ENCODE measurements around the gene ALB. TPM values are rescaled to one million over a fixed set of nuclear protein-coding genes. Genes with fewer than 3 reads are reported as not detected.
"Not testable (repeated sequence)": the region's sequence is repeated elsewhere in the genome, so short reads cannot be mapped to it uniquely, and the experiment has no call there.

Gene ALB
- total RNA-seq (2014; rRNA removed; shearing (Covaris generic)): not detected in 2 replicates

DNA sequence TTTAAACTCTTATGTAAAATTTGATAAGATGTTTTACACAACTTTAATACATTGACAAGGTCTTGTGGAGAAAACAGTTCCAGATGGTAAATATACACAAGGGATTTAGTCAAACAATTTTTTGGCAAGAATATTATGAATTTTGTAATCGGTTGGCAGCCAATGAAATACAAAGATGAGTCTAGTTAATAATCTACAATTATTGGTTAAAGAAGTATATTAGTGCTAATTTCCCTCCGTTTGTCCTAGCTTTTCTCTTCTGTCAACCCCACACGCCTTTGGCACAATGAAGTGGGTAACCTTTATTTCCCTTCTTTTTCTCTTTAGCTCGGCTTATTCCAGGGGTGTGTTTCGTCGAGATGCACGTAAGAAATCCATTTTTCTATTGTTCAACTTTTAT lies at the start of gene ALB:
TSS of gene ALB (plus strand) at position 246 of the 400 bp plus-strand sequence. CDS start at position 287, 41 bp downstream.
- no peak for DNase-seq (ENCODE audit: low read depth)

DNA sequence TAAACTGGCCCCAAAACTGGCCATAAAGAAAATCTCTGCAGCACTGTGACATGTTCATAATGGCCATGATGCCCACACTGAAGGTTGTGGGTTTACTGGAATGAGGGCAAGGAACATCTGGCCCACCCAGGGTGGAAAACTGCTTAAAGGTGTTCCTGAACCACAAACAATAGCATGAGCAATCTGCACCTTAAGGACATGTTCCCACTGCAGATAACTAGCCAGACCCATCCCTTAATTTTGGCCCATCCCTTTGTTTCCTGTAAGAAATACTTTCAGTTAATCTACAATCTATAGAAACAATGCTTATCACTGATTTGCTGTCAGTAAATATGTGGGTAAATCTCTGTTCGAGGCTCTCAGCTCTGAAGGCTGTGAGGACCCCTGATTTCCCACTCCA lies 46.9 kb upstream of the ALB start:
- DNase-seq (ENCODE audit: low read depth): not testable (repeated sequence)

DNA sequence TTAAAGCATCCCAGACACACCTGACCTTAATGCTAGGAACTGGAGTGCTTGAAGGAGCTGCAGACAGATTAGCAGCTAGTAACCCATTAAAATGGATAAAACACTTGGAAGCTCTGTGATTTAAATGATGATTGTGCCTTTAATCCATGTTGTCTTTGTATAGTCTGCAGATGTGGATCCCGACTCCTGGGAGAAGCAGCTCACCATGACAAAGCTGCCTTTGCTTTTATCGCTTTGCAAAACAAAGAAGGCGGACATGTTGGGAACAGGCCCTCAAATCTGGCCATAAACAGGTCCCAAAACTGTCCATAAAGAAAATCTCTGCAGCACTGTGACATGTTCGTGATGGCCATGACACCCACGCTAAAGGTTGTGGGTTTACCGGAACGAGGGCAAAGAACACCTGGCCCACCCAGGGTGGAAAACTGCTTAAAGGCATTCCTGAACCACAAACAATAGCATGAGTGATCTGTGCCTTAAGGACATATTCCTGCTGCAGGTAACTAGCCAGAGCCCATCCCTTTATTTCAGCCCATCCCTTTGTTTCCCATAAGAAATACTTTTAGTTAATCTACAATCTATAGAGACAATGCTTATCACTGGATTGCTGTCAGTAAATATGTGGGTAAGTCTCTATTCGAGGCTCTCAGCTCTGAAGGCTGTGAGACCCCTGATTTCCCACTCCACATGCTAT lies 34.4 kb upstream of the ALB start:
- DNase-seq (ENCODE audit: low read depth): not testable (repeated sequence)

DNA sequence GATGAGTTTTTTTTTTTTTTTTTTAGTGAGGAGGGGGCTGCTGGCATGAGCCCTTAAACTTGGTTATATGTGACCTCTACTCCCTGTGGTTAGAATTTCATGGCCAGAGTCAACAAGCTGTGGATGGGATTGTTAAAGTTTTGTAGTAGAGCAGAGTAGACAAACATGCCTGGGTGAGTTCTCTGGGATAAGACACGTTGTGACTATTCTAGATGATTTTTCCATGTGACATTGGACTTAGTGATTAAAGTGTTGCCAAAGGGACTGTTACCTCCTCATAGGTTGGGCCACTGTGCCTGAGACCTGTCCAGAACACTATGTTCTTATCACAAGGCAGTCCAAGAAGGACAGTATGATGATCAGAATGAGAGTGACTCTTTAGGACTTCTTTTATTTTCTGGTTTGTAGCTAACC lies 28.8 kb upstream of the ALB start:
- DNase-seq (ENCODE audit: low read depth): no peak

DNA sequence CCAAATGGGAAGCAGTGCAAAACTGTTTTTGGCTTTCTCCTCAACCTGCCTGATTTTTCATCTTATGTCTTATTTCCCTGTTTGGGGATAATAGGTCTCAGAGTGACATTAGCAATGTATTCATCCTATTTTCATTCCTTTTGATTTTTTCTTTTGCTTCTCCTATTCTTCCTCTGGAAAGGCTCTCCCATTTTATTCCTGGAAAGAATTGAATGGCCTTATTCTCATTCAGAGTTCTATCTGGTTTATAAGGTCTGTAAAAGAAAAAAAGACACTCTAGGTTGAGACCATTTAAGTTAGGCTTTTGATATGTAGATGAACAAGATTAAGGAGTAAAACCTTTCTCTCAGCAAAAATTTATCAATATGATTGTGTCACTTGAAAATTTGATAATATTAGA lies 27.8 kb upstream of the ALB start:
- no peak for DNase-seq (ENCODE audit: low read depth)

DNA sequence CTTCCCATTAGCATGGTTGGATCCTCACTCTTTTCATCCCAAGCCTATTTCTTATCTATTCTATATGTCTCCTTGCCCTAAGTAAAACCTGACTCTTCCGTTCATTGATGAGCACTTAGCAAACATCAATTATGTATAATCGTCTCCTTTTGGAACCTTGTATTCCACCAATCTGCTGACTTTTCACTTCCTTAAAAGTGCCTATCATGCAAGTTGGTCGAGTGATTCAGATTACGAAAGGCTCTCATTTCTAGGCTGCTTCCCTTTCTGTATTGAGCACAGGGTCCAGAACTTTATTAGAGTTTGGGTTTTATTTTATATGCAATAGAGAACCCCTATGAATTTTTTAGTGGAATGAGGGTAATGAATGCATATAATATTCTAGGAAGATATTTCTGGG lies 27.1 kb upstream of the ALB start:
- DNase-seq (ENCODE audit: low read depth): no peak

DNA sequence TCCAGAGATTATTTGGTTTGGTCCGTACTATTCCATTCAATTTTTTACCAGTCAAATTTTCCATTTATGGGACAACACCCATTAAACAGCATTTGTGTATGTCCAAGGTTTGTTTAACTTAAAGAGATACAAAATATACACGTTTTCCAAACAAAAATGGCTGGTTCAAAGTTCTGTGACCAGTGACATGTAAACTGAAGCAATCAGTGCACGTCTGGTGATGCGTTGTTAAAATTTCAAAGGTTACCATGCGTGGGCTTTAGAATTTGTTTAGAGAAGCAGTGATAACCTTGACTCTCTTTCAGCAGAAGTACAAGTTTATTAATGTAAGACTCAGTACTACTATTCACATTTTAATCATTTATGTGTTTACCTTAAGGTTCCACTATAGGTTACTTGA lies 25.2 kb upstream of the ALB start:
- DNase-seq (ENCODE audit: low read depth): no peak

DNA sequence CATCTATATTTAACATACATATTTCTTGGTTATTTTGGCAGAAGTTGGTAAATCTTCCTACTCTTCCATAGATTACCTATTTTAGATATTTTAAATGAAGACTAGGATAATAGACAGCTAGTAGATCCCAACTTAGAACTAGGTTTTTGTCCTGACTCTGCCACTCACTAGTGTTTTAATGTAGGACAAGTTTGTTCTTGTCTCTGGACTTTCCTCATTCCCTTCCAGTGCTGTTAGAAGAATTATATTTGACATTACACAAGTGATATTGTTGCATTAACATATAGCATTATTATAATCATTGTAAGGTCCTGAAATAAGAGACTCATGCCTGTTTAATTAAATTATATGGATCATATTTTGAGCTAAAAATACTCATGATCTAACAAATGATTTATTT lies 24.1 kb upstream of the ALB start:
- no peak for DNase-seq (ENCODE audit: low read depth)

DNA sequence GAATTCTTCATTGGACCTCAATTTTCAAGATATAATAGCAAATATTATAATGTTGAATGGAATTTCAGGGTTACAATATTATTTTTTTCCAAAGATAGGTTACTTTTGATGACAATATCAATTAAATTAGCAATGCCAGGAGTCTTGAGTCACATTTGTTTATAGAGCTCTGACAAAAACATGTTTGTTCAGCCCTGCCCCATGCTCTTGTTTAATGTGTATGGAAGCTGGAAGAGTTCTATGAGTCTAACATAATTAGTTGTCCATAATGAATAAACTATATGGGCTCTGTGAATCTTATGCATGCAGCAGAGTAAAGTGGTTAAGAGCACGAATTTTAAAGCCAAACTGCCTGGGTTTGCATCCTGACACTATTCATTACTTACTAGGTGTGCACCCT lies 22.9 kb upstream of the ALB start:
- no peak for DNase-seq (ENCODE audit: low read depth)

DNA sequence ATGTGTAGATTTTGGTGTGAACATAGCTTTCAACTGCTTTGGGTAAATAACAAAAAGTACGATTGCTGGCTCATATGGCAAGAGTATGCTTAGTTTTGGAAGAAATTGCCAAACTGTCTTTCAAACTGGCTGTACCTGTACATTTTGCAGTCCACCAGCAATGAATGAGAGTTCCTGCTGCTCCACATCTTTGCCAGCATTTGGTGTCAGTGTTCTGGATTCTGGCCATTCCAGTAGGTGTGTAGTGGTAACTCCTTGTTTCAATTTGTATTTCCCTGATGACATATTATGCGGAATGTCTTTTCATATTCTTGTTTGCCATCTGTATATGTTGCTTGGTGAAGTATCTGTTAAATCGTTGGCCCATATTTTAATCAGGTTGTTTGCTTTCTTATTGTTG lies 20.6 kb upstream of the ALB start:
- no peak for DNase-seq (ENCODE audit: low read depth)

DNA sequence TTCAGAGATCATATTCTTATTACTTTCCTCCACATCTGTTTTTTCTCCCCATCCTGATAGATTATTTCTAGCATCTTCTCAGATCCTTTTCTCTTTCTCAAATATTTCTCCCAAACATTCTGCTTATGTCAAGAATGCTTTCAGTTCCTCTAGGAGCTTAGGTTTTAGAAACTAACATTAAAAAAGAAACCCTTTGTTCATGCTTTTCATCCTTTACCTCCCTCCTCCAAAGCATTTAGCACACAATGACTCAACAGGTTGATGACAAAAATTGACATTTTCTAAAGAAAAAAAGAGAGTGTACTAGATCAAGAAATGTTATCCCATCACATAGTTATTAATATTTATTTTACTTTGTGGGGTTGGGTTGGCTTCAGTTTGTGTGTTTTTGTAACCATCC lies 16.5 kb upstream of the ALB start:
- no peak for DNase-seq (ENCODE audit: low read depth)

DNA sequence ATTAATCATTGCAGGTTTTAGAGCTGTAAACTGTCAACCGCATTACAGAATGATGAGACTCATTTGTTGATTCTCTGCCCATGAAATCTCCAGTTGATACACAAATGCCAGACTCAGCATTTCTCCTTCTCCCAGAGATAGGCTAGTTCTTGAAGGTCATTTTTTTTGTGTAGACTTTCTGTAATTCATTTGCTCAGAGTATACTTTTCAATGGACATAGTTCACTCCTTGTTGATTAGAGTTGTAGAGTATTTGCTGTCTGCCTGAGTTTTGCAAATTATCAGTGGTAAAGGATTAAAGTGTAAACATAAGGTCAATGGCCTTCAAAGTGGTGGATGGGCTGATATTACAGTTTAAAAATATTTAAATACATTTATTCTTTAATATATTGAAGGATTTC lies 15.2 kb upstream of the ALB start:
- no peak for DNase-seq (ENCODE audit: low read depth)

DNA sequence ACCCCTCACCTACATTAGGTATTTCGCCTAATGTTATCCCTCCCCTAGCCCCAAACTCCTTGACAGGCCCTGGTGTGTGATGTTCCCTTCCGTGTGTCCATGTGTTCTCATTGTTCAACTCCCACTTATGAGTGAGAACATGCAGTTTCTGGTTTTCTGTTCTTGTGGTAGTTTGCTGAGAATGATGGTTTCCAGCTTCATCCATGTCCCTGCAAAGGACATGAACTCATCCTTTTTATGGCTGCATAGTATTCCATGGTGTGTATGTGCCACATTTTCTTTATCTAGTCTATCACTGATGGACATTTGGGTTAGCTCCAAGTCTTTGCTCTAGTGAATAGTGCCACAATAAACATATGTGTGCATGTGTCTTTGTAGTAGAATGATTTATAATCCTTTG lies 14.4 kb upstream of the ALB start:
- DNase-seq (ENCODE audit: low read depth): not testable (repeated sequence)

DNA sequence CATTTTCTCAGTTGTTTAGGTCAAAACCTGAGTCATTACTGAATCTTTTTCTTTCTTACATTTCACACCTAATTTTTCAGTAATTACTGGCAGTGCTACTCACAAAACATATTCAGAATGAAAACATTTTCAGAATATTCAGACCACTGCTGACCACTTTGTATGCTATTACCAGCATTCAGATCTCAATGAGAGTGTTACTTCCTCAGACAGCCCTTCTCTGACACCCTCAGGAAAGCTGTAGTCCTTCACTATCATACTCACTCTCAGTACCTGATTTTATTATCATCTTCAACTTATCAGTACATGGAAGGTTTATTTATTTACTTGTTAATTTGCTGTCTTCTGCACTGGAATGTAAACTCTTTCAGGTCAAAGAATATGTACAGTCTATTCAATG lies 12.3 kb upstream of the ALB start:
- no peak for DNase-seq (ENCODE audit: low read depth)

DNA sequence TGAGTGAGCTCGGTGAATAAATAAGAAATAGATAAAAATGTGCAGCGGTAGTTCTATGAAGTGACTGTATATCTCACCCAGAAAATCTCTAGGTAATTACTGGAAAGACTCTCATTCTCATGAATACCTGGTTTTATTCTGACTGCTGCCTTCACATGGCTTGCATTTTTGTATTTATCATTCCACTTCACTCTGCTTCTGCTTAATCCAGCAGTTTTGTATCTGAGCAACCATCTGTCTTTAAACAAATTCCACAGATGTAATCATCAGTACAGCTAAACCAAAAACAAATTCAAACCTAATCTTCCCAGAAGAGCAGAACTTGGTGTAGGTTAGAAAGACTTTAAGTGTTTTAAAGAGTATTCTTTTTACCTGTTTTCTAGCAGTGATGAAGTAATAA lies 11.2 kb upstream of the ALB start:
- no peak for DNase-seq (ENCODE audit: low read depth)

DNA sequence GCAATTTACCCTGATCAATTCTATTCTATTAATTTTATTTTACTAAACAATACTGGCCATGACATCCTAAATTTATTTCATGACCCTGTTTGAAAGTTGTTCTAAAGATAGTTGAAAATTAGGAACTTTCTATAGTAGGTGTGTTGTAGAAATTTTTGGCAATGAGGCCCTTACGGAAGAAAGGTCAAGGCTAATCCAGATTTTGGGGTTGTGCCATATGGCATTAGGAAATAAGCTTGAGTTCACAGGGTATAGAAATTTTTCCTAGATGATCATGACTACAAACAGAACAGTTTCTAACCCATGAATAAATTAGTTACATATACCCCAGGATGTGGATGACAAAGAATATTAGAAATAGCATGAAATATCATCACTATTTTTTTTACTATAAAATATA lies 7.8 kb upstream of the ALB start:
- no peak for DNase-seq (ENCODE audit: low read depth)

DNA sequence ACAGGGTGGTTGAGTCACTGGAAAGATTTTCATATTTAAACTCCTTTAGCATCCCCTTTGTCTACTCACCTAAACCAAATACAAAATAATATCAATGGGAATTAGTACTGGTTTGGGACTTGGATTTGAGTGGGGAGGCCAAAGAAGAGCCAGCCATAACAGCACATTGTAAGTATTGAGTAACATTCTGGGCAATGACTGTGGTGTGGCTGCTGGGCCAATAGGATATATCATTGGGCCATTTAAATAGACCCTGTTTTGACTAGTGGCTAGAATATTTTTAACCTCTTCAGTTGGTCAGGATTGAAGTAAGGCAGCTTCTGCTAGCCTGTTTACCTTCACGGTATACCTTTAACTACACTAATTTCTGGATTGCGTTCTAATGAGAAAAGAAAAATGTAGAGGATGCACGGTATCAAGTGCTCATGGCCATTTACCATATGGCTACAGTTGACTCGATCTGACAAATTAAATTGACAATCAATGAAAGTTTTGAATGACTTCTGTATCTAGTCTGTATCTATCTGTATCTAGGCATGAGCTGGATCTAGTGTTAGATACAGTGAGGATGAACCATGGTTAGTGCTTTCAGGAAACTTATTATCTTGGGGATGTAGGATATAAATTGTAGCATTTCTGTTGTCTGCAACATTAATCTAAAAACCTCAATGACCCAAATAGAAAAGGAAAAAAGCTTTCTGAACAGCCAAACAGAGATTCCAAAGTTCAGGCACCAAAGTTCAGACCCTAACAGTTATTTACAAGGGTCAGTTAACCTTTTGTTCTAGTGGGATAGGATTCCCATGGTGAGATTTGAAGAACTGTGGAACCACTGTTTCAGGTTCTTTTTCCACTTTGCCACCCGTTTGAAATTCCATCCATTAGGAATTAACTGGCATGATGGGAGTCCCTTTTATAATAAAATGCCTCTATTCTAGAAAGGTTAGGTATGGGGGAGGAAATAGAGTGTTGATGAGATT lies 6.8 kb upstream of the ALB start:
- DNase-seq (ENCODE audit: low read depth): no peak

DNA sequence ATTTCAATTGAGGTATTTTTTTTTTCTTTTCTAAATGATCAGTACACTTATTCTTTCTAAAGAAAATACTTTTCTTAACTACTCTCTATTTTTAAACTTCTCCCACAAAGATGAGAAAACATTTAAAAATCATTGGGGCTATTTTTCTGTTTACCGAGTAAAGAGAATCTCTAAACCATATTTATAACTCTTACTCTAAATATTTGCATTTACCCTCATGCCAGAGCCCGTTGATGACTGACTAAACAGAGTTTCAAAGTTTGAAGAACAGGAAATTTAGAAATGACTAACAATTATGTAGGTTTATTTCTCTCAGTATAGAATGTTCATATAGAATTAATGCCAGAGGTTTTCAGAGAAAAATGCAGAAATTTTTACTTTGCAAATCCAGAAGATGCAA lies 2.7 kb upstream of the ALB start:
- DNase-seq (ENCODE audit: low read depth): no peak

DNA sequence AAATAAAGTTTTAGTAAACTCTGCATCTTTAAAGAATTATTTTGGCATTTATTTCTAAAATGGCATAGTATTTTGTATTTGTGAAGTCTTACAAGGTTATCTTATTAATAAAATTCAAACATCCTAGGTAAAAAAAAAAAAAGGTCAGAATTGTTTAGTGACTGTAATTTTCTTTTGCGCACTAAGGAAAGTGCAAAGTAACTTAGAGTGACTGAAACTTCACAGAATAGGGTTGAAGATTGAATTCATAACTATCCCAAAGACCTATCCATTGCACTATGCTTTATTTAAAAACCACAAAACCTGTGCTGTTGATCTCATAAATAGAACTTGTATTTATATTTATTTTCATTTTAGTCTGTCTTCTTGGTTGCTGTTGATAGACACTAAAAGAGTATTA lies 370 bp downstream of the ALB start:
- DNase-seq (ENCODE audit: low read depth): no peak

DNA sequence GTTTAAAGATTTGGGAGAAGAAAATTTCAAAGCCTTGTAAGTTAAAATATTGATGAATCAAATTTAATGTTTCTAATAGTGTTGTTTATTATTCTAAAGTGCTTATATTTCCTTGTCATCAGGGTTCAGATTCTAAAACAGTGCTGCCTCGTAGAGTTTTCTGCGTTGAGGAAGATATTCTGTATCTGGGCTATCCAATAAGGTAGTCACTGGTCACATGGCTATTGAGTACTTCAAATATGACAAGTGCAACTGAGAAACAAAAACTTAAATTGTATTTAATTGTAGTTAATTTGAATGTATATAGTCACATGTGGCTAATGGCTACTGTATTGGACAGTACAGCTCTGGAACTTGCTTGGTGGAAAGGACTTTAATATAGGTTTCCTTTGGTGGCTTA lies 1.1 kb downstream of the ALB start:
- DNase-seq (ENCODE audit: low read depth): no peak

DNA sequence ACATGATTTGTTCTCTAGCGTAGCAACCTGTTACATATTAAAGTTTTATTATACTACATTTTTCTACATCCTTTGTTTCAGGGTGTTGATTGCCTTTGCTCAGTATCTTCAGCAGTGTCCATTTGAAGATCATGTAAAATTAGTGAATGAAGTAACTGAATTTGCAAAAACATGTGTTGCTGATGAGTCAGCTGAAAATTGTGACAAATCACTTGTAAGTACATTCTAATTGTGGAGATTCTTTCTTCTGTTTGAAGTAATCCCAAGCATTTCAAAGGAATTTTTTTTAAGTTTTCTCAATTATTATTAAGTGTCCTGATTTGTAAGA lies 2.4 kb downstream of the ALB start:
- no peak for DNase-seq (ENCODE audit: low read depth)

DNA sequence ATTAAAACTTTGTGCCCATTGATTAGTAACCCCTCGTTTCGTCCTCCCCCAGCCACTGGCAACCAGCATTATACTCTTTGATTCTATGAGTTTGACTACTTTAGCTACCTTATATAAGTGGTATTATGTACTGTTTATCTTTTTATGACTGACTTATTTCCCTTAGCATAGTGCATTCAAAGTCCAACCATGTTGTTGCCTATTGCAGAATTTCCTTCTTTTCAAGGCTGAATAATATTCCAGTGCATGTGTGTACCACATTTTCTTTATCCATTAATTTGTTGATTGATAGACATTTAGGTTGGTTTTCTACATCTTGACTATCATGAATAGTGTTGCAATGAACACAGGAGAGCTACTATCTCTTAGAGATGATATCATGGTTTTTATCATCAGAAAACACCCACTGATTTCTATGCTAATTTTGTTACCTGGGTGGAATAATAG lies 3.2 kb downstream of the ALB start:
- no peak for DNase-seq (ENCODE audit: low read depth)

DNA sequence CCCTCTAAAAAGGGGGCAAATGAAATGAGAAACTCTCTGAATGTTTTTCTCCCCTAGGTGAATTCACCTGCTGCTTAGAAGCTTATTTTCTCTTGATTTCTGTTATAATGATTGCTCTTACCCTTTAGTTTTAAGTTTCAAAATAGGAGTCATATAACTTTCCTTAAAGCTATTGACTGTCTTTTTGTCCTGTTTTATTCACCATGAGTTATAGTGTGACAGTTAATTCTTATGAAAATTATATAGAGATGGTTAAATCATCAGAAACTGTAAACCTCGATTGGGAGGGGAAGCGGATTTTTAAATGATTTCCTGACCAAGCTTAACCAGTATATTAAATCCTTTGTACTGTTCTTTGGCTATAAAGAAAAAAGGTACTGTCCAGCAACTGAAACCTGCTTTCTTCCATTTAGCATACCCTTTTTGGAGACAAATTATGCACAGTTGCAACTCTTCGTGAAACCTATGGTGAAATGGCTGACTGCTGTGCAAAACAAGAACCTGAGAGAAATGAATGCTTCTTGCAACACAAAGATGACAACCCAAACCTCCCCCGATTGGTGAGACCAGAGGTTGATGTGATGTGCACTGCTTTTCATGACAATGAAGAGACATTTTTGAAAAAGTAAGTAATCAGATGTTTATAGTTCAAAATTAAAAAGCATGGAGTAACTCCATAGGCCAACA lies 4.2 kb downstream of the ALB start:
- DNase-seq (ENCODE audit: low read depth): no peak
